ENCODE results near the gene PCSK7.

PCSK7 gene

GRCh38 chr11:117181586-117182550 lies 50.0 kb downstream of the PCSK7 start:
- DNase-seq (ENCODE audit: low read depth): no peak

GRCh38 chr11:117180661-117181585 lies 51.0 kb downstream of the PCSK7 start:
- DNase-seq (ENCODE audit: low read depth): no peak

DNA sequence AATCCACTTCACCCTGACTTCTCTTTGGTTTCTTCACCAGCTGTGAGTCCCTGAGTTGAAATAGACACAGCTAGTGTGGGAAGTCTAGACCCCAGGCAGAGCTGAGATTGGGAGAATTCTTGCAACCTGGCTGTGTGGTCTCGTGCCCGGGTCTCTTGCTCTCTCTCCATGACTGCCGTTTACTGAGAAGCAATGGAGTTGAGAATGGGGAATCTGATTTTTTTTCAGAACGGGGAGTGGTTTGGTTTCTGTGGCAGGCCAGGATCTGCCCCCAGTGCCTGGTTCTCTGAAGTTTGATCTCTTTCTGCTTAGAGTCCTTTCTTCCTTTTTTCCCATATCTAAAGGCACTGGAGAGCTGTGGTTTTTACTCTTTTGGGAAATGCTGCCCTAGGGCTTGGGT lies 51.9 kb downstream of the PCSK7 start:
- DNase-seq (ENCODE audit: low read depth): no peak

DNA sequence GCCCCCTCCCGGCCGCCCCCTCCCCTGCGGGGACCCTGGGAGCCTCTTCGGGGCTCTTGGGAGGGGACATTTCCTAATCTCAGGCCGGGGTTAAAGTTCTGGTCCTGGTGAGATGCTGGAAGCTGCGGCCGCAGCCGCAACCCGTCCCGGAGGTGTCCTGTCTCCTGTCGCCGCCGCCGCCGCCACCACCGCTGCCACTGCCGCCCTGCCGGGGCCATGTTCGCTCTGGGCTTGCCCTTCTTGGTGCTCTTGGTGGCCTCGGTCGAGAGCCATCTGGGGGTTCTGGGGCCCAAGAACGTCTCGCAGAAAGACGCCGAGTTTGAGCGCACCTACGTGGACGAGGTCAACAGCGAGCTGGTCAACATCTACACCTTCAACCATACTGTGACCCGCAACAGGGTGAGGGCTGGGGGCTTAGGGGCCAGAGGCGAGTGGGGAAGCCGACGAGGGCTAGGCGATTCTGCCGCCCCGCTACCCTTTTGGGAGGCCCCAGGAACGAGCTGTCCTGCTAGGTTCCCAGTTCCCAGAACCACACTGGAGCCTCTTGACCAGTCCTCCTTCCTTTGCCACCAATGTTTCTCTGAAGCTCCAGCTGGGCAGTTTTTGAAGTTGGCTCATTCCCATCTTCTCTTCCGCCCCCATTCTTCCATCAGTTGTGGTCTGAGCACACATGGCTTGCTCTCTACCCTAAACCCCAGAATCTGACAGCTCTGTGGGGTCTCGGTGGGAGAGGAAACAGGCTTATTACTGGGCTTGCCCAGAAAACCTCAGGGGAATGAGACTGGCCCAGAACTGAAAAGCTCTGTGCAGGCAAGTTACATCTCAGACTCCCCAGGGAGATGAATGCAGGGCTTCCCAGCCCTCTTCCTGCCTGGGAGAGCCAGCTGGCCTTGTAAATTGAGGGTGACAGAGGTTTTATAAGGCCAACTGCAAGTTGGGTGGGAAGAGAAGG lies 52.5 kb downstream of the PCSK7 start:
- DNase-seq (ENCODE audit: low read depth): no peak

DNA sequence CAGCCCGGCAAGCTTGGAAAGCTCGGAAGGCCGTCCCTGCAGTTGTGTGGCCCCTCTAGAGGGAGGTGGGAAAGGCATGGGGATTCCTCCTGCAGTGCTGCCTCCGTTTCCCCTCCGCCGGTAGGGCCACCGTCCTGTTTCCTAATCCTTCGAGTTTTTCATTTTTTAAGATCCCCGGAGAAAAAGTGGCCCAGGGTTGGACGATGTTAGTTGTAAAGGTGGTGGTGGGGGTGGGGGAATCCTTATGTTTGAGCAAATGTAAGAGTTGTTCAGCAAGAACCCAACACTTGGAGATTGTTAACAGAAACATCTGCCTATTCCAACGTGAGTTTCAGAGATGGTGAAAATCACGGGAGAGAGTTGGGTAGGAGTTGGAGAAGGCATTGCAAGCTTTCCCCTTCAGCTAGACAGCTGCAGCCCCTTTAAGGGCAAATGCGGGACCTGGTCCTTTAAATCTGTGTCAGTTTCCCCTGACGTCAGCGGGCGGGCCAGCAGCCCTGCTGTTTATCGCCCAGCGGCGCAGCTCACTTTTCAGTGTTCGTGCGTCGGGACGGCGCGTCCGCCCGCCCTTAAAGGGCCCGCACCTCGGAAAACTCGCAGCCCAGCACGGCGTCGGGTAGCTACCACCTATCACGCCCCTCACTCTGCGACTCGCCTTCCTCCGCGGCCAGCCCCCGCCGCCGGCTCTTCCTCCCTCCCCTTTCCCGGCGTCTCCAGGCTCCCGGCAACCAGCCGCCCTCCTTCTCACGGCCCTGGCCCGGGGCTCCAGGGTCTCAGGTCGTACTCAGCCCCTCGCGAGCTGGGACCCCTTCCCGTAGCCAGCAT lies 53.5 kb downstream of the PCSK7 start, which contains the start of gene SIDT2:
Gene SIDT2 (plus strand): TSS at position 534 of the 825 bp plus-strand sequence. CDS start 521 bp downstream, outside the sequence.
- DNase-seq (ENCODE audit: low read depth): peak; percentile 51

GRCh38 chr11:117177534-117178209 lies 54.2 kb downstream of the PCSK7 start:
- DNase-seq (ENCODE audit: low read depth): no peak

DNA sequence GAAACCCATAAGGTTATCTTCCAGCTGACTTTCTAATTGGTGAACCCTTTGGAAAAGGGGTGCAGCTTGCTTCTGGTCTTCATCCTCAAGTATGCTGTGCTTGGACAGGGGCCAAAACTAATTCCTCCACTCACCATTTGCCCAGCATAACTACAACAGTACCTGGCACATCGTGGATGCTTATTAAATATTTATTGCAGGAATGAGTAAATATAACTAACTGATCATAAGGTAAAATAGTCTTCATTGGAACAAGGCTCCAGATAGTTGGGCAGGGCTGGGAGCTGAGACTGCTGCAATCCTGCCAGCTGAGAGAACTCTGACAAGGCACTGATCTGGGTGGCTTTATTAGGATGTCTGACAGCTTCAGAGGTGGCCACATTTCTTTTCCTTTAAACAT lies 55.7 kb downstream of the PCSK7 start:
- no peak for DNase-seq (ENCODE audit: low read depth)

- DNase-seq (ENCODE audit: low read depth): no peak
Observed at GRCh38 chr11:117175781-117176180, 56.1 kb downstream of the PCSK7 start.

DNA sequence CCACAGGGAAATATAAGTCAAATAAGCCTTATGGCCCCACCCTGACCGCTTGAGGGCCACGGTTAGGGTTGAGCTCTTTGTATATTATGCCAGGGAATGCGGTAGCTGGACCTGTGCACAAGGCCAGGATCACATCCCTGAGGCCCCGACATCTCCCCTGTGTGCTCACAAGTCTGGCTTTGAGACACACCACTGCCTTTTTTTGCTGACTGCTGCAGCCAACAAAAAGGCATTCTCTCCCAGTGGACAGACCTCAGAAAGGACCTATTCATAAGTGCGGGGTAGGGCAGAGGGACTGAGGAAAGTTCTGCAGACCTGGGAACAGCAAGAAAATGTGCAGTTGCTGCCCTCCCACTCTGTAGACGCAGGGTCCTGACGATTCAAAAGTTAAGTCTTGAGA lies 56.8 kb downstream of the PCSK7 start:
- DNase-seq (ENCODE audit: low read depth): no peak

- no peak for DNase-seq (ENCODE audit: low read depth)
Observed at GRCh38 chr11:117172724-117173421, 59.0 kb downstream of the PCSK7 start.

DNA sequence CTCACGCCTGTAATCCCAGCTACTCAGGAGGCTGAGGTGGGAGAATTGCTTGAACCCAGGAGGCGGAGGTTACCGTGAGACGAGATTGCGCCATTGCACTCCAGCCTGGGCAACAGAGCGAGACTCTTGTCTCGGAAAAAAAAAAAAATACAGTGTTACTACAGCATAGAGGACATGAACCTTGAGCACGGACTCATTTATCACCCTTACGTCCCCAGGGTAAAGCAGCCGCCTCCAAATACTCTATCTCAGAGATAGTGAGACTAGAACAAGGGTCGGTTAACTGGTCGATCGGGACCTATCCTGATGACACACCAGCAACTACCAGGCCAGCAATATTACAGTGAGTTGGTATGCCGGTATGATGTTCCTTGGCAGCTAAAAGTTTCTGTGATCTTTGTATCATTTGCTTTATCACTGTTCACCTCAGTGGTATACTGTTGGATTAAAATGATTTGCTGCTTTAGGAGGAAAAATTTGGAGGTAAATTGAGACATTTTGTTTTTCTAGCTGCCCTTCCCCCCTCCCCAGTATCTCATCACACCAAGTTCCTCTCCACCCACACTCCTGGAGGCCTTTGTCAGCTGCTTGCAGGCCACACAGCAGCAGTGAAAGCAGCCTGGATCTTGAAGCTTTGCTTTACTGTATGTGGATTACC lies 60.3 kb downstream of the PCSK7 start:
- no peak for DNase-seq (ENCODE audit: low read depth)

- no peak for DNase-seq (ENCODE audit: low read depth)
Observed at GRCh38 chr11:117171007-117171403, 60.9 kb downstream of the PCSK7 start.

DNA sequence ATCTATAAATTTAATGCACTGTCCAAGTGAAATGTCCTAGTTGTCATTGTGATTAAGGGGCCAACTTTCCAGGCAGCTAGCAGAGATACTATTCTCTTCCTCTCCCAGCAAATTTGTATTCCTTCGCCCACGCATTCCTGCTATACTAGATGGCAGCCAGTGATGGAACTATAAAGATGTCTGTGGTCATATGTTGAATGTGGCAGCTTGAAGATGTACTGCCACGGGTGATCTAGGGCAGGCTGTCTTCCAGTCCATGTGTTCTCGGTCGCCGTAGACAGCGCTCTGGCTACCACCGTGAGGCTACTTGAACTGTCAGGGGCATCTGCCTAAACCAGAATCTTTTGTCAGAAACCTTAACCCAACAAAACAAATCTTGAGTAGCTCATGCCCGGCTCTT lies 61.7 kb downstream of the PCSK7 start:
- DNase-seq (ENCODE audit: low read depth): no peak

GRCh38 chr11:117169736-117170135 lies 62.1 kb downstream of the PCSK7 start:
- DNase-seq (ENCODE audit: low read depth): no peak

- no peak for DNase-seq (ENCODE audit: low read depth)
Observed at GRCh38 chr11:117166491-117166890, 65.4 kb downstream of the PCSK7 start.

DNA sequence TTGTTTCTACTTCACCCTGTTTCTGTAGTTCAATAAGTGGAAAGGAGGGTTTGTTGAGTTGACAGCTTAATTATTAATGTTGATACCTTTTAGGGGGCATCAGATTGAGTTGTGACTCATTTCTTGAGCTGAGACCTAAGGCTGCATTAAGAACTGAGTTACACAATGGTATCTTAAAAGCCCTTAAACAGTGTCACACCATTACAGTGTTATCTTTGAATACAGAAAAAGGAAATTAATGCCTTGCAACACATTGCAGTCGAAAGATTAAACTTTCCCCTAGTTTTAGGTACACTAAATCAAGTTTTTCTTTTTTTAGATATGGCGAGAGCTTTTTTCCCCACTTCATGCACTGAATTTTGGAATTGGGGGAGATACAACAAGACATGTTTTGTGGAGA lies 71.0 kb downstream of the PCSK7 start:
- DNase-seq (ENCODE audit: low read depth): no peak

DNA sequence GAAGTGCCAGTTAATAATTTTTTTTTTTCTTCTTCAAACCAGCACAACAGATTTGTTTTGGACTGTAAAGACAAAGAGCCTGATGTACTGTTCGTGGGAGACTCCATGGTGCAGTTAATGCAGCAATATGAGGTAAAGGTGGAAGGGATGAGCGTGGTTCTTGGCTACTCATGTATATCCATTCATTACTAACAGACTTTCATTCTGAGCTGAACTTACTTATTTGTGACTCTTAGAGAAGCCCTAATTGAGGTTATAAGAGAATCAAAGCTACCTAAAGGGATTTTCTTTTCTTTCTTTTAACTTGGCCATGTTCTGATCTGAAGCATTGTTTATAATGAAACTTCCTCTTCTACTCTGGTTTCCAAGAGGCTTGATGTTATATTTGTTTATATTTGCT lies 72.0 kb downstream of the PCSK7 start:
- no peak for DNase-seq (ENCODE audit: low read depth)

GRCh38 chr11:117157507-117157906 lies 74.4 kb downstream of the PCSK7 start:
- DNase-seq (ENCODE audit: low read depth): no peak

DNA sequence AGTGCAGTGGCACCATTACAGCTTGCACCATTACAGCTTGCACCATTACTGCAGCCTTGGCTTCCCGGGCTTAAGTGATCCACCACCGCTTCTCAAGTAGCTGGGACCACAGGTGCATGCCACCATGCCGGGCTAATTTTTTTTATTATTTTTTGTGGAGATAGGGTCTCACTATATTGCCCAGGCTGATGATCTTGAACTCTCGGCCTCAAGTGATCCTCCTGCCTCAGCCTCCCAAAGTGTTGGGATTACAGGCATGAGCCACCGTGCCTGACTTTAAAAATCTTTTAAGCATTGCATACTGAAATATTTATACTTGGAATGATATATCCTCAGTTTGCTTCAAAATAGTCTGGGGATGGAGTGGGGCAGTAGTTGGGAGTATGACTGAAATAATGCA lies 77.4 kb downstream of the PCSK7 start:
- DNase-seq (ENCODE audit: low read depth): no peak

All from GM04503 (cell line).